GM21723 (cell line): ENCODE results near the gene SMARCA2.
A peak's percentile ranks its signal among the peaks of the same experiment; 100 is the strongest.

ENCODE experiments used
- ATAC-seq: cut with Tn5 transposase; IDR thresholded peaks from one replicate; pipeline ENCODE4 v1.9.1; 2021; ENCODE audit warnings: mild to moderate bottlenecking, moderate library complexity; ENCODE audit not compliant: unreplicated experiment

The SMARCA2 gene

DNA sequence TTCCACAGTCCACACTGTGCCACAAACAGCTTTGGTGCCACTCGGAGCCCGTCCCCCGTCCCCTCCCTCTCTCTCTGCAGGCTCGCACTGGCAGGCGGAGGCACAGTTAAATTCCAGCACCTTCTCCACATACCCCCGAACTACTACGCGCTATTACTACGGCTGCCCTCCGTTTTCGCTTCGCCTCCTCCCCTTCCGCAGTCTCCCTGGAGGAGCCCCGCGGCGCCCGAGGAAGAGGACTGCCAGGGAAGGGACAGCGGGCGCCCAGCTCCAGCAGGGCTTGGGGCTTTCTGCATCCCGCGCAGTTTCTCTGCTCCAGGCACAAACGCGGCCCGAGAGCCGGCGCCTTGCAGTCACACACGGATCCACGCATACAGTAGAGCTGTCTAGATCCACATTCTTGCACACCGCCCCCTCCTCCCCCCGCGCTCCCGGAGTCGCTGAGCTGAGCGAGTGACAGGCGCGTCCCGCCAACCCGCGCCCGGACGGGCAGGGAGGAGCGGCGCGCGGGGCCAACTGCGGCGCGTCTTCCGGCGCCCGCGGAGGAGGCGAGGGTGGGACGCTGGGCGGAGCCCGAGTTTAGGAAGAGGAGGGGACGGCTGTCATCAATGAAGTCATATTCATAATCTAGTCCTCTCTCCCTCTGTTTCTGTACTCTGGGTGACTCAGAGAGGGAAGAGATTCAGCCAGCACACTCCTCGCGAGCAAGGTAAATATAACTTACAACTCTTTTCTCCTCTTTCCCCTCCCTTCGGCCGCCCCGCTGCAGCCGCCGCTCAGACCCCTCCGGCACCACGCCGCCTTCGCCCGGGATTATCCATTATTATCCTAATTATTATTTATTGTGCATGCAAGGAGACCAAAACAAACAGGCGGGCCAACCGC is at the start of gene SMARCA2:
TSS of gene SMARCA2 (plus strand) at position 652 of the 885 bp plus-strand sequence. CDS start 13,676 bp downstream, outside the sequence.
- peak; percentile 74 for ATAC-seq

DNA sequence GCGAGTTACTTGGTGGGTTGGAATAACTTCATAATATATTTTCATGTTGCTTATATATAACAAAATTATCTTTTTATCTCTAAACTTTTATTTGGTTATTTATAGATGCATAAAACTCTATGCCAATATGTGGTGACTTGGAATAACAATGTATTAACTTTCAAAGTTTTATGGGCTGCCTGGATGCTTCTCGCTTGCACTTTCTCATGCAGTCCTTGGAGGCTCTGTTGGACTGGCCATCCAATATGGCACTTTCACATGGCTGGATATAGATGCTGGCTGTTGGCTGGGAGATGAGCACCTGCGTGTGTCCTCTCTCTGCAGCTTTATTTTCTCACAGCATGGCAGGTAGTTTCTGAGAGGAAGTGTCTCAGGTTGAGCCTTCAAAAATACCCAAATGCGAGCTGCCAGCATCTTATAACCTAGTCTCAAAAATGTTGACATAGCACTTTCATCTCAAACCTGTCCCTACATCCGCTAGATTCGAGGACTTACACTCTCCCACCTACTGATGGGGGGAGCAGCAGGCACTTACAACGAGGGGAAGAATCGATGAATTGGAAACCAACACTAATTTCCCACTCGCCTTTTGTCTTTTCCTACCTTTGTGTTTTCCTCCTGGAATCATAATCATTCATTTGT is 48.3 kb upstream of the SMARCA2 start:
- ATAC-seq, result no peak

DNA sequence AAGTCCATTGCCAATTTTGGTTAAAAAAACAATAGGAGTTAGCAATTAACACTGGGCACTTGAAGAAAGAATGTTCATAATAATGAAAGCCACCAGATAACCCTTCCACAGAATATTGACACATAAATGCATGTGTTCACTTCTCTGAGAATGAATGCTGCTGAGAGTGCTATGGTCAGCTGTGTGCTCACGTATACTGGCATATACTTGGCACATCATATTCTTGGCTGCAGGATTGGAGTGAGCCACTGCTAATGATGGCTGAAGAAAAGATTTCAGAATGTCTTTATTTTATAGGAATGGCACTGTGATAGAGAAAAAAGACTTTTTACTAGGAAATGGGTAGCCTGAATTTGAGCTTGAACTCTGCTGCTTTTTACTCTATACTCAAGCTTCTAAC is 46.0 kb upstream of the SMARCA2 start:
- no peak for ATAC-seq

DNA sequence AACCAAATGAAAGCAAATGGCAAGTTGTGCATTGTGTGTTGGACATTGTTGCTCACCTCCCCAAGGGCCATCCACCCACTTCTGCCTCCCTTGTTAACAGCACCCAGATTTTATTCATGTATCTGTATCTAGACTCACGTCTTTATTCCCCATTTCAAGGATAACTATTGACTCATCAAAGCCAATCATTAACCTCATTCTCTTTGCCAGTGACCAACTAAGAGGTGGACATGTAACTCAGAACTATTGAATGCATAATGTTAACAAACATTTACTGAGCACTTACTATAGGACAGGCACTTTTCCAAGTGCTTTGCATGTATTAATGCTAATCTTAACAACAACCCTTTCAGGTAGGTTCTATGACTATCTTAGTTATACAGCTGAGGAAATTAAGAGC is 45.2 kb upstream of the SMARCA2 start:
- ATAC-seq, result no peak

DNA sequence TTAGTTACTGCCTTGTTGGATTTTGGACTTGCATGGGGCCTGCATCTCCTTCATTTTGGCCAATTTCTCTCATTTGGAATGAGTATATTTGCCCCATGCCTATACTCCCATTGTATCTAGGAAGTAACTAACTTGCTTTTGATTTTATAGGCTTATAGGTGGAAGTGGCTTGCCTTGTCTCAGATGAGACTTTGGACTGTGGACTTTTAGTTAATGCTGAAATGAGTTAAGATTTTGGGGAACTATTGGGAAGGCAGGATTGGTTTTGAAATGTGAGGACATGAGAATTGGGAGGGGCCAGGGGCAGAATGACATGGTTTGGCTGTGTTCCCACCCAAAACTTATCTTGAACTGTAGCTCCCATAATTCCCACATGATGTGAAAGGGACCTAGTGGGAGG is 42.5 kb upstream of the SMARCA2 start:
- no peak for ATAC-seq

DNA sequence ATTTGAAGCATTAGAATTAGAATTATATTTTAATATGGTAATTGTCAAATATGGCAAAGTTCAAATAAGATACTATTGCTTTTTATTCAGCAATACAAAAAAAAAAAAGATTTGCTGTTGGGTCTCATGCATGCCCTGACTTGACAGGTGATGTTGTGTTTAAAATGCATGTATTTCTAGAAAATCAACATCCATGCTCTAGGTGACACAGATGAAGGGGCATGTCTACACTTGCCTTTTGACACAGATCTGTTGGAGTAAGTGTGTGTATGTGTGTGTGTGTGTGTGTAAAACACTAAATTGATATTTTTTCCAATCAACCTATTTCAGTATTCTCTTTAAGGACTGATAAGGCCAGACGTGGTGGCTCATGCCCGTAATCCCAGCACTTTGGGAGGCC is 38.1 kb upstream of the SMARCA2 start:
- no peak for ATAC-seq

DNA sequence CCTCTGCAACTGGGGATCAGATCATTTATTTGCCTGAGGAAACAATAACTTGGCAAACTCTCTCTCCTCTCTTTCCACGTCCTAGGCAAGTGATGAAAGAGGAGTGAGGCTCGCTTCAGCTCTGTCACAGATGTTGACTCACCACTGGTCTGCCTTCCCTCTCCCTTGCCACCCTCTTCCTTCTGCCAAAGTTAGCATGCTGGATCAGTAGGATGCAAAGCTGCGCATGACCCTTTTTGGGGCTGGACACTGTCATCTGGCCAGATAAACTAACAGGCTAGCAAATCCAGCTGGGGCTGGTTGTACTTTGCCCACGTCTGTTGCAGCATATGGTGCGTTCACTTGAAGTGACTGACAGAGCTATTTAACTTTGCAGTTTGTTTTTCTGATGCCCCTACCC is 36.2 kb upstream of the SMARCA2 start:
- ATAC-seq, result no peak

DNA sequence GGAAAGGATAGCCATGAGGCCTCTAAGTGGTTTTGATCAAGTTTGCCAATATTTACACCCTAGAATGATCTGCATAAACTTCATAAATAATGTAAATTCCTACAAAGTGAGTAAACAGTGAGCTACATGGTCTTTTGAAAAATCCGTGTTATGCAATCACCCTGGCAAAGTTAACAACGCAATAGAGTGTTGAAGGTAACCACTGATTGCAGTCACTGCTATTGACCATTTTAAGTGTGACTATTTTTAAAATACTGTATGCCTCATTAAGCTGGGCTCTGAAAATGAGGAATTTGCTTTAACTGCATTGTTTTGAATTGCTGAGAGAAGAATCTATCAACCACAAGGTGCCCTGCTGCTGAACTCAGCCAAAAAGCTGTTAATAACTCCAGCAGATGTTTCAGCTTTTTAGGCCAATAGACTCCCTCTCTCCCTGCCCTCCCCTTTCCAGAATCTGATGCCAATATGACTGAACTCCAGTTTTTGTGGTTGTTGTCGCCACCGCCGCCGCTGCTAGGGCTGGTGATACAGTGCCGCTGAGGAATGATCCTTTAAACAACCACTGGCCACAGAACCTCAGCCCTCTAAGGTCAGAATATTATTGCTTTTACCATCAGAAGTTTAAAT is 35.3 kb upstream of the SMARCA2 start:
- ATAC-seq, result no peak

DNA sequence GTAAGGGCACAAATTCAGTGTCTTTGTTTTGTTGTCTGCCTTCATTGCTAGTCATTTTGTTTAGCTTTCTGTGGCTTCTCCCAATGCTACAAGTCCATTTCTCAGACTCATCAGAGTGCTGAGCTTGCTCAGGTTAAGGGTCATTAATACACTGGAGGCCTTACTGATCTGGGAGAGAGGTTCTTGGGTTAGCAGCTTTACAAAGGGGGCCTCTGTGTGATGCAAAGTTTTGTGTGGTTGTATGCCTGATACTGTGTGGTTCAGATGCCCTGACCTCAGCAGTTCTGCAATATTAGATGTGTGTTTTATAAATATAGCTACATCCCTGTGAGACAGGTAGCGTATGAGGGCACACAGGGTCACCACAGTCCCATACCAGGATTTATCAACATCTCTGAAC is 34.8 kb upstream of the SMARCA2 start:
- ATAC-seq, result no peak

DNA sequence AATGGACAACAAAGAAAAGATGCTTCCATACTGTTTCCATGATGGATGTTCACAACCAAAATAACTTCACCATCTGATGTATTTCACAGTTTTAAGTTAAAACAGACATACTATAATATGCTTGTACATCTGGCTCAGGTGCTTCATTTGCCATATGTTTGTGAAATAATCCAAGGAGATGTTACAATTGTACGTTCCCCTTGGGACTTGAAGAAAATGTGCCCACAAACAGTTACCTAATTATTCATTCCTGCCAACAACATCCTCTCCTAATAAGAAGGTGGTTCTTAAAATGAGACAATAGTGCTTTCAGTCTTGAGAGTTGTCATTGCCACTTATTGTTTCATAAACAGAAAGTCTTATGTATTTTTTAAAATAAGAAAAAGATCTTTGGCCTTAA is 33.1 kb upstream of the SMARCA2 start:
- ATAC-seq, result no peak

DNA sequence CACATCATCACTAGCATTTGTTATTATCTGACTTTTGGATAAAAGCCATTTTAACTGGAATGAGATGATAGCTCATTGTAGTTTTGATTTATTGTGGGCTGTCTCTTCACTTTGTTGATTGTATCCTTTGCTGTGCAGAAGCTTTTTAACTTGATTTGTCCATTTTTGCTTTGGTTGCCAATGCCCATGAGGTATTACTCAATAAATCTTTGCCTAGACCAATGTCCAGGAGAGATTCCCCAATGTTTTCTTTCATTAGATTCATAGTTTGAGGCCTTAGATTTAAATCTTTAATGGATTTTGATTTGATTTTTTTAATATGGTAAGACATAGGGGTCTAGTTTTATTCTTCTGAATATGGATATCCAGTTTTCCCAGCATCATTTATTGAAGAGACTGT is 28.8 kb upstream of the SMARCA2 start:
- no peak for ATAC-seq

DNA sequence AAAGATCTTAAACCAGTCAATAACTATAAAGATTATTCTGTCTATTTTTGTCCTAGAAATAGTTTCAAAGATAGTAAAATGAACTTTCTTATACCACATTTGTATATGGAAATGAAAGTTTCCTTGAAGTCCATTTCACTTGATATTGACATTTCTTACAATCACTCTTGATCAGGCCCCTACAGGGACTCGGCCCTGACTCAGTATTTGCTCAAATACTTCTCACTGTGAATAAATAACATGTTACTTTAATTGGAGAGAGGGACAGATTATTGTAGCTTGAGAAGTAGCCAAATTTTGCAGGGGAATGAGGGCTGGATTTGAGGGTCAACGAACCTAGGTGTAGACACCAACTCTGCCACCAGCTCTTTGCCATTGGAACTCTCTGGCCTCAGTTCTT is 25.6 kb upstream of the SMARCA2 start:
- no peak for ATAC-seq

DNA sequence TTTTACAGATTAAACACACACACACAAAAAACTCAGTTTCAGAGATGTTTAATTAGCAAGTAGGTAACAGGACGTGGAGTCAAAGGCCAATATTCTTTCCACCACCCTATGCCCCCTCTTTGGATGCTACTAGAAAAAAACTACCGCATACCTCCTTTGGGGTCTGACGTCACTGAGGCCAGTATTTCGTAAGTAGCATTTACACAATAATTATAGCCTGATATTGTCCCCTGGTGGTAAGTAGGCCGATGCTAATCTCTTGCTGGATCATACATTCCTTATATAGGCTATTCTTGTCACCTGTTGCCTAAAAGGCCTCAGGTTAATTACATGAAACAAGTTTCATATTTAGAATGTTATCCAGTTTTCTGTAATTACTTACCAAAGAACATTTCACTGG is 21.0 kb upstream of the SMARCA2 start:
- no peak for ATAC-seq

DNA sequence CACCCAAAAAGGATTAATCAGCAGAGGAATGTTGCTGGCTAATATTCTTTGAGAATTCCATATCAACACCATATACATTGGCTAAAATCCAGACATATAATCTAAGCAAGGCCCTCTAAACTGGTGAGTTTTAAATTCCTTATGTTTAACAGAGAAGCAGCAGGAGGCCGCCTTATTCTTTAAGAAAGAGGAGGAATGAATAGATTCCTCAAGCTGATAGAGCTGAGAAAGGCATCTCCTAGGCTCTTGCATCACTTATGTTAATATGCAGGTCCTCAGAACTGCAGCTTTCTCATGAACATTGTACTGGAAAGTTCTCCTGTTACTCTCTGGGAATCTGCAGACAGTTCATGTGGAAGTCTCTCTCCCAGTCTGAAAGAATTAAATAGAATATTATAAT is 20.1 kb upstream of the SMARCA2 start:
- no peak for ATAC-seq

DNA sequence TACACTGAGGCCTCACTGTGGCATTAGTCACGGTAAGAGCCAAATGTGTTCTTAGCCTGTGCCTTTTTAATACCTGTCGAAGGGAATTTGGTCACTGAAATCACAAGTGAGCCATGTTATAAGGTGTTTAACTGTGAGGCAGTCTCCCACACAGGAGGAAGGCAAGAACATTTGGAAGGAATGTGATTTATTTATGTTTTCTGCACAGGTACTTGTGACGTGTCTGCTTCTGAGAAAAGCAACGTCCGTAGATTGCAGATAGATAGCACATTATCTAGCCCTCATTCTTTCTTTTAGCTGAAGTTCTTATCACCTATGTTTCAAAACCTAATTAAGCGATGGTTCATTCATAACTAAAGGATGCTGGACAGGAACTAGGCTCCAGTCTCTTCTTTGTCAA is 19.0 kb upstream of the SMARCA2 start:
- ATAC-seq, result no peak

DNA sequence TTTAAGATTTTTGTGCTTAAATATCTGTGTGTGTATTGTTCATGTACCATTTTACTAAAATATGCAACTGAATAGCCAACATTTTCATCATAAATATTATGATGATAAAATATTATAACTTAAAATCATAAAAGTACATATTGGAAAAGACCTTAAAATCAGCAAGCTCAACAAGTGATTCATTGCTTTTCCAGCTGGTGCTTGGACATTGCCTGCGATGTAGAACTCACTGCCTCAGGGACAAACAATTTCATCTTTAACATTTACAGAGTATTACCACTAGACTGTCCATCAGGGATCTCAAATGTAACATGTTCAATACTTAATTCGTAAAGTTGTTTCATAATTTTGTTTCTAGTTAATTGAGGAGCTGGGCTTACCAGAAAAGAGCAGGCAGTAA is 17.5 kb upstream of the SMARCA2 start:
- ATAC-seq, result no peak

DNA sequence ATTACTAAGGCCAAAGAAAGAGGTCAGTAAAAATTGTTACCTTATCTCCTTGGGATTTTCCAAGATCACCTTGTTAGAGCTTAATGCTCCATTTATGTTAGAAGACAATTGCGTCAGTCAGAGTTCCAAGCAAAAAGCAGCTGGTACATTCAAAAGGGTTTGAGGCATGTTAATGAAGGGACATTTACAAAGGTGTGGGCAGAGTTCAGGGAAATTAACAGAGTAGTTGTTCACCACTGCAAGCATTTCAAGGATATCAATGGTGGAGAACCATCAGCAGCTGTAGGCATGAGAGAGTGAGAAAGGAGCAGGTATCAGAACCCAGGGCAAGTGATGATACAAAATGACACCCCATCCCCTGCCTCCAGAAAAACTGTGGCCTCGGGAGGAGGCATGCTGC is 17.0 kb upstream of the SMARCA2 start:
- ATAC-seq, result no peak

DNA sequence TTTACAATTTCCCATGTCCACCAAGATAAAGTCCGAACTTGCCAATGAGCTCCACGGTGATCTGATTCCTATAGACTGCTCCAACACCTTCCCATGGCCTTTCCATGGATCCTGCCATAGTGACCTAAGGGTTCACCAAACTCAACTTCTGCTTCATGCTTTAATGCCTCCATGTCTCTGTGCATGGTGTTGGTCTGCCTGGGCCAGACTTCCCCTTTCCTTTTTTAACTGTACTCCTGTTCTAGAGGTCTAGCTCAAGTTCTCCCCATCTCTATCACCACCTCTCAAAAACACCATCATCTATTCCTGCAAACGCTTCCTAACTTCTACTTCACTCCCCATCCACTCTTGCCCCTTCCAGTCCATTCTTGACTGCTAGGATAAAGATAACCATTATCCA is 14.8 kb upstream of the SMARCA2 start:
- no peak for ATAC-seq

DNA sequence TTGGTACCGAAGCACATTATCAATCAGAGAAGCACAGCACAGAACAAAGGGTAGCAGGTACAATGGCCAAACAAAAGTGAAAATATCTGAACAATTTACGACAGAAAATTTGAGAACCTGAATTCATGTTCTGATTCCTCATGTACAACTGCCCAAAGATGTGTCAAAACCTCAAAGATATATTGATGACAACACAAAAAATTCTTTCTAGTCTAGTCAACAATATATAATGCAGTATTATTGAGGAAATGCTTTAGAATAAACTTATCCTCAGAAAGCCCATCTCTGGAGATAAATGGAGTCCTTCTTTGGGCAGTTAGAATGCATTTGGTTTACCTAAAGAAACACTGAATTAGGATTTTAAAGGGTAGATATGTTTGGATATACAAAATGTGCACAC is 6.8 kb upstream of the SMARCA2 start:
- ATAC-seq, result no peak

DNA sequence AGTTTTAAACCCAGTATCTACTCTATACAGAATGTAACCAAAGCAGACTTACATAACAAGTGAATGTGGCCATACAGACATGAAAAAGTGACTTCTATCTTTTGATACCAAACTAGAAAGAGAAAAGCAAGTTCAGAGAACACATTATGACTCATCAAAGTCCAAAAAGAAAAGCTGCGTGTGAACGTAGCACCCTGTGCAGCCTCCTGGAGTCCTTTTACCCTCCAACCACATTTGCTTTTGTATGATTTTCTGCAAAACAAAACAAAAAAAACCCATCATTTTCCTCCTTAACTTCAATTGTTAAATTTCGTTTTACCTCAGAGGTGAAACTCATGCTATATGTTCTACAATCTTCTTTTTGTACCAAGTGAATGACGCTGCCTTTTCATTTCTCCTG is 2.8 kb upstream of the SMARCA2 start:
- ATAC-seq, result peak; percentile 28

DNA sequence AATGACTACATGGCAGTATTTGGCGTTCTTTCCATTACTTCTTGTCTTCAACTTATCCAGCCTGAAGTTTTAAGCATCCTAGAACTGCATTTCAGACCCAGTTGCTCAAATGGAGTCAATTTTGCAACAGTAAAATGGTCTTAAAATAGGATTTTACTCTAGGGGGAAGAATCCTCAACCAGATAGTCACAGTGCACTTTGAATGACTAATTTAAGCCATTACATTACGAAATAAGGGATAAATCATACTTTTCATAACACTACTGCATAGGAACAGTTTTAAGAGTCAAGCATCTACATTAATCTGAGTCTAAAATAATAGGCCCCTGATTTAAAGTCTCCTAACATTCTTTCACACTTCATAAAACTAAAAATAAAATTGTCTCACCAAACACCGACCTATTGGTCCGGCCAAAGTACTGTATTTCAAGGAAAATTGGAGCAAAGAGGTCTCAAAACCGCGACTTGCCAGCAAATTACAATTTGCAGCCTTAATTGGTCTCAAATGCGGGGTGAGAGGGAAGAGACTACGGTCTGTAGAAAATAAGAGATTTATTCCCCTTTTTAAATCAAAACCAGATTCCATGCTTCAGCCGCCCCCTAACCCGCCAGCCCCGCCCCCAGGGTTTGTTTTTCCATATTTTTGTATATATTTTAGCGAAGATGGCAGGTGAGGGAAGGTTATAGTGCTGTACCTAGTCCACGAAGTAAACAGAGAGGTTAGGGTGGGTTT is 1.2 kb upstream of the SMARCA2 start:
- ATAC-seq, result no peak
